SK-N-SH treated with all-trans-retinoic acid at 6 μM for 48 hours (cell line): ENCODE results near the gene SVIL.

Experiments used
- ATAC-seq: fragments of 200-7000 bp; cut with Tn5 transposase; 3 replicates; pipeline ENCODE4 v1.9.1; 2020; ENCODE audit warnings: mild to moderate bottlenecking, moderate library complexity
- BACH2 ChIP-seq: fragments of 250-450 bp; sonication (Bioruptor Pico); IDR thresholded peaks from 2 replicates; pipeline ENCODE4 v1.9.0; 2021; ENCODE audit warnings: mild to moderate bottlenecking, borderline replicate concordance
- CSDC2 ChIP-seq: fragments of 250-450 bp; sonication (Bioruptor Pico); IDR thresholded peaks from 2 replicates; pipeline ENCODE4 v1.5.0; 2020; ENCODE audit warnings: mild to moderate bottlenecking, moderate library complexity
- ESRRG ChIP-seq: fragments of 250-450 bp; sonication (Bioruptor Pico); IDR thresholded peaks from 2 replicates; pipeline ENCODE4 v1.6.1; 2021; ENCODE audit warnings: mild to moderate bottlenecking
- GLIS3 ChIP-seq: fragments of 250-450 bp; sonication (Bioruptor Pico); IDR thresholded peaks from 2 replicates; pipeline ENCODE4 v1.5.0; 2020; ENCODE audit warnings: mild to moderate bottlenecking, moderate library complexity
- ISL1 ChIP-seq: fragments of 250-450 bp; sonication (Bioruptor Pico); IDR thresholded peaks from 2 replicates; pipeline ENCODE4 v2.1.2; 2022; ENCODE audit warnings: mild to moderate bottlenecking, moderate library complexity
- OSR1 ChIP-seq: fragments of 250-450 bp; sonication (Bioruptor Pico); IDR thresholded peaks from 2 replicates; pipeline ENCODE4 v1.8.0; 2022; ENCODE audit warnings: moderate library complexity, mild to moderate bottlenecking, inconsistent platforms
- POU6F1 ChIP-seq: fragments of 250-450 bp; sonication (Bioruptor Pico); IDR thresholded peaks from 2 replicates; pipeline ENCODE4 v1.8.0; 2021; ENCODE audit warnings: low read depth, mild to moderate bottlenecking, moderate library complexity, borderline replicate concordance
- PPARA ChIP-seq: fragments of 250-450 bp; sonication (Bioruptor Pico); IDR thresholded peaks from 2 replicates; pipeline ENCODE4 v1.5.0; 2020; ENCODE audit warnings: mild to moderate bottlenecking, borderline replicate concordance
- RARB ChIP-seq: fragments of 250-450 bp; sonication (Bioruptor Pico); IDR thresholded peaks from 2 replicates; pipeline ENCODE4 v1.8.0; 2021; ENCODE audit warnings: mild to moderate bottlenecking, moderate library complexity
- SNAI2 ChIP-seq: fragments of 250-450 bp; sonication (Bioruptor Pico); IDR thresholded peaks from 2 replicates; pipeline ENCODE4 v1.5.0; 2020; ENCODE audit warnings: mild to moderate bottlenecking, moderate library complexity
- TCF4 ChIP-seq: fragments of 250-450 bp; sonication (Bioruptor Pico); IDR thresholded peaks from 2 replicates; pipeline ENCODE4 v1.8.0; 2021; ENCODE audit warnings: mild to moderate bottlenecking, moderate library complexity, borderline replicate concordance
- TOX ChIP-seq: fragments of 250-450 bp; sonication (Bioruptor Pico); IDR thresholded peaks from 2 replicates; pipeline ENCODE4 v1.8.0; 2021; ENCODE audit warnings: mild to moderate bottlenecking, moderate library complexity, borderline replicate concordance
- ZFP3 ChIP-seq: fragments of 250-450 bp; sonication (Bioruptor Pico); IDR thresholded peaks from 2 replicates; pipeline ENCODE4 v1.5.0; 2020; ENCODE audit warnings: mild to moderate bottlenecking, moderate library complexity
- ZFP30 ChIP-seq: fragments of 450-650 bp; formaldehyde crosslinking; IDR thresholded peaks from 2 replicates; pipeline ENCODE4 v1.5.0; 2022; ENCODE audit warnings: mild to moderate bottlenecking, moderate library complexity
- ZNF565 ChIP-seq: fragments of 450-650 bp; formaldehyde crosslinking; conservative IDR thresholded peaks from 2 replicates; pipeline ENCODE4 v1.5.0; 2020; ENCODE audit warnings: low read depth, mild to moderate bottlenecking, moderate library complexity
- ZNF70 ChIP-seq: fragments of 450-650 bp; formaldehyde crosslinking; IDR thresholded peaks from 2 replicates; pipeline ENCODE4 v1.5.0; 2020; ENCODE audit warnings: mild to moderate bottlenecking, moderate library complexity
- ZNF8 ChIP-seq: fragments of 450-650 bp; formaldehyde crosslinking; IDR thresholded peaks from 2 replicates; pipeline ENCODE4 v1.5.0; 2020; ENCODE audit warnings: mild to moderate bottlenecking, moderate library complexity
- TF ChIP-seq, protein P1 (sequence below): fragments of 250-450 bp; sonication (Bioruptor Pico); IDR thresholded peaks from 2 replicates; pipeline ENCODE4 v1.8.0; 2020; ENCODE audit warnings: mild to moderate bottlenecking, moderate library complexity, borderline replicate concordance
- TF ChIP-seq, protein P2 (sequence below): fragments of 250-450 bp; sonication (Bioruptor Pico); IDR thresholded peaks from 2 replicates; pipeline ENCODE4 v1.5.1; 2021; ENCODE audit warnings: mild to moderate bottlenecking, moderate library complexity
- TF ChIP-seq, protein P3 (sequence below): fragments of 250-450 bp; sonication (Bioruptor Pico); IDR thresholded peaks from 2 replicates; pipeline ENCODE4 v1.5.1; 2020; ENCODE audit warnings: low read depth, mild to moderate bottlenecking, moderate library complexity

Gene SVIL

GRCh38 chr10:29657719-29658274, 23.0 kb upstream of the SVIL start:
- TF ChIP-seq ZFP3 (no peak), ZFP30 (no peak), ESRRG (CRISPR knock-in tag) (no peak), CSDC2 (CRISPR knock-in tag) (no peak), ZNF565 (no peak), ZNF70 (CRISPR knock-in tag) (no peak), BACH2 (no peak), GLIS3 (CRISPR knock-in tag) (no peak), OSR1 (CRISPR knock-in tag) (no peak), ZNF8 (CRISPR knock-in tag) (no peak)
- TF ChIP-seq, protein P1, sequence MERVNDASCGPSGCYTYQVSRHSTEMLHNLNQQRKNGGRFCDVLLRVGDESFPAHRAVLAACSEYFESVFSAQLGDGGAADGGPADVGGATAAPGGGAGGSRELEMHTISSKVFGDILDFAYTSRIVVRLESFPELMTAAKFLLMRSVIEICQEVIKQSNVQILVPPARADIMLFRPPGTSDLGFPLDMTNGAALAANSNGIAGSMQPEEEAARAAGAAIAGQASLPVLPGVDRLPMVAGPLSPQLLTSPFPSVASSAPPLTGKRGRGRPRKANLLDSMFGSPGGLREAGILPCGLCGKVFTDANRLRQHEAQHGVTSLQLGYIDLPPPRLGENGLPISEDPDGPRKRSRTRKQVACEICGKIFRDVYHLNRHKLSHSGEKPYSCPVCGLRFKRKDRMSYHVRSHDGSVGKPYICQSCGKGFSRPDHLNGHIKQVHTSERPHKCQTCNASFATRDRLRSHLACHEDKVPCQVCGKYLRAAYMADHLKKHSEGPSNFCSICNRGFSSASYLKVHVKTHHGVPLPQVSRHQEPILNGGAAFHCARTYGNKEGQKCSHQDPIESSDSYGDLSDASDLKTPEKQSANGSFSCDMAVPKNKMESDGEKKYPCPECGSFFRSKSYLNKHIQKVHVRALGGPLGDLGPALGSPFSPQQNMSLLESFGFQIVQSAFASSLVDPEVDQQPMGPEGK (CRISPR knock-in tag): no peak
- TF ChIP-seq, protein P2, sequence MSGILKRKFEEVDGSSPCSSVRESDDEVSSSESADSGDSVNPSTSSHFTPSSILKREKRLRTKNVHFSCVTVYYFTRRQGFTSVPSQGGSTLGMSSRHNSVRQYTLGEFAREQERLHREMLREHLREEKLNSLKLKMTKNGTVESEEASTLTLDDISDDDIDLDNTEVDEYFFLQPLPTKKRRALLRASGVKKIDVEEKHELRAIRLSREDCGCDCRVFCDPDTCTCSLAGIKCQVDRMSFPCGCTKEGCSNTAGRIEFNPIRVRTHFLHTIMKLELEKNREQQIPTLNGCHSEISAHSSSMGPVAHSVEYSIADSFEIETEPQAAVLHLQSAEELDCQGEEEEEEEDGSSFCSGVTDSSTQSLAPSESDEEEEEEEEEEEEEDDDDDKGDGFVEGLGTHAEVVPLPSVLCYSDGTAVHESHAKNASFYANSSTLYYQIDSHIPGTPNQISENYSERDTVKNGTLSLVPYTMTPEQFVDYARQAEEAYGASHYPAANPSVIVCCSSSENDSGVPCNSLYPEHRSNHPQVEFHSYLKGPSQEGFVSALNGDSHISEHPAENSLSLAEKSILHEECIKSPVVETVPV (CRISPR knock-in tag): no peak
- no peak for ATAC-seq

DNA sequence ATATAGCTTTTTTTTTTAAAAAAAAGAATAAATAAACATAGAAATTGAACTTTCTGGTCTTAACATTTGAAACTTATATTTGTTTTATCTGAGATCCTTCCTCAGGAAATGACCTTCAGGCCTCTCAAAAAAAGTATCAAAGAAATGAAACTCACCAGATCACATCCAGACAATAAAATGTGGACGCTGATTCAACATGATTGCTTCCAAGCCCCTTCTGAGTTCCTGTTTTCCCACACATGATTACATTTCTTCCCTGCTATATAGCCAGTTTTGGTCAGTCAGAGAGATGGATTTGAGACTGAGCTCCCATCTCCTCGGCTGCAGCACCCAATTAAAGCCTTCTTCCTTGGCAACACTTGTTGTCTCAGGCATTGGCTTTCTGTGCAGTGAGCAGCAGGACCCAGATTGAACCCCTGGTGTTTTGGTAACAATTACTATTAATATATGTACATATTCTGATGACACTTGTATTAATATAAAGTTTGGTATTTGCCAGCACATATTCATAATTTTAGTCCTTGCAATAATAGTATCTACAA, 21.8 kb upstream of the SVIL start:
- ATAC-seq: no peak
- TF ChIP-seq TCF4 (CRISPR knock-in tag): no peak
- TF ChIP-seq ZFP3: no peak
- TF ChIP-seq OSR1 (CRISPR knock-in tag): no peak
- TF ChIP-seq ZNF565: no peak
- no peak for TF ChIP-seq SNAI2 (CRISPR knock-in tag)
- no peak for TF ChIP-seq POU6F1 (CRISPR knock-in tag)
- no peak for TF ChIP-seq TOX (CRISPR knock-in tag)
- no peak for TF ChIP-seq ESRRG (CRISPR knock-in tag)
- no peak for TF ChIP-seq BACH2
- TF ChIP-seq, protein P2 (CRISPR knock-in tag): no peak
- TF ChIP-seq PPARA: no peak
- no peak for TF ChIP-seq RARB
- no peak for TF ChIP-seq CSDC2 (CRISPR knock-in tag)
- TF ChIP-seq, protein P3, sequence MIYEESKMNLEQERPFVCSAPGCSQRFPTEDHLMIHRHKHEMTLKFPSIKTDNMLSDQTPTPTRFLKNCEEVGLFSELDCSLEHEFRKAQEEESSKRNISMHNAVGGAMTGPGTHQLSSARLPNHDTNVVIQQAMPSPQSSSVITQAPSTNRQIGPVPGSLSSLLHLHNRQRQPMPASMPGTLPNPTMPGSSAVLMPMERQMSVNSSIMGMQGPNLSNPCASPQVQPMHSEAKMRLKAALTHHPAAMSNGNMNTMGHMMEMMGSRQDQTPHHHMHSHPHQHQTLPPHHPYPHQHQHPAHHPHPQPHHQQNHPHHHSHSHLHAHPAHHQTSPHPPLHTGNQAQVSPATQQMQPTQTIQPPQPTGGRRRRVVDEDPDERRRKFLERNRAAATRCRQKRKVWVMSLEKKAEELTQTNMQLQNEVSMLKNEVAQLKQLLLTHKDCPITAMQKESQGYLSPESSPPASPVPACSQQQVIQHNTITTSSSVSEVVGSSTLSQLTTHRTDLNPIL (CRISPR knock-in tag): no peak

- ATAC-seq: no peak
- TF ChIP-seq ZNF8 (CRISPR knock-in tag) (peak; percentile 87), RARB (no peak), ISL1 (CRISPR knock-in tag) (no peak), TCF4 (CRISPR knock-in tag) (no peak), ZNF70 (CRISPR knock-in tag) (no peak)
These were observed 17.4 kb upstream of the SVIL start for GRCh38 chr10:29652192-29652591.

GRCh38 chr10:29651767-29652166, 17.0 kb upstream of the SVIL start:
- no peak for ATAC-seq

More at GRCh38 chr10:29651767-29652166, 17.0 kb upstream of the SVIL start:
- TF ChIP-seq TOX (CRISPR knock-in tag) (no peak), GLIS3 (CRISPR knock-in tag) (no peak), ZNF565 (no peak), PPARA (no peak), POU6F1 (CRISPR knock-in tag) (no peak)
- TF ChIP-seq, protein P2 (CRISPR knock-in tag): no peak
- TF ChIP-seq, all 23 proteins: peak for 0
